Lung (tissue), 12 donors: ENCODE results near the gene PRKN. TPM values are rescaled to one million over a fixed set of nuclear protein-coding genes. Genes with fewer than 3 reads are reported as not detected.

Experiments used
- ATAC-seq: fragments of 200-7000 bp; cut with Tn5 transposase; one replicate; pipeline ENCODE4 v1.9.1; 2020; ENCODE audit warnings: moderate number of reproducible peaks; ENCODE audit not compliant: insufficient read depth, low FRiP score
- DNase-seq, 3 donors: peaks; one replicate each; pipeline ENCODE4 v3.0.0-alpha.2; 2013 to 2017
- H3K27ac ChIP-seq, 2 donors: one replicate each; pipeline ENCODE4 v1.5.1; 2013; ENCODE audit warnings: mild to moderate bottlenecking in 2 of 2, moderate library complexity in 2 of 2, control low read depth in 1 of 2, inconsistent platforms in 1 of 2, low read depth in 1 of 2, low read length in 1 of 2
- H3K27me3 ChIP-seq, 3 donors: one replicate each; pipeline ENCODE4 v1.5.1; 2013; ENCODE audit warnings: low read length in 2 of 3; ENCODE audit not compliant: control insufficient read depth in 3 of 3, insufficient read depth in 3 of 3
- H3K36me3 ChIP-seq, 4 donors: one replicate each; pipeline ENCODE4 v1.5.1; 2013; ENCODE audit warnings: low read length in 4 of 4, mild to moderate bottlenecking in 1 of 4, moderate library complexity in 1 of 4; ENCODE audit not compliant: control insufficient read depth in 4 of 4, insufficient read depth in 4 of 4
- H3K4me1 ChIP-seq, 5 donors: one replicate each; pipeline ENCODE4 v1.5.1; 2013; ENCODE audit warnings: low read length in 5 of 5, mild to moderate bottlenecking in 2 of 5, moderate library complexity in 1 of 5; ENCODE audit not compliant: control insufficient read depth in 5 of 5, insufficient read depth in 5 of 5
- H3K4me3 ChIP-seq: one replicate; pipeline ENCODE4 v1.5.1; 2013; ENCODE audit warnings: mild to moderate bottlenecking, control low read depth, moderate library complexity
- H3K9ac ChIP-seq, 2 donors: one replicate each; pipeline ENCODE4 v1.5.1; 2013; ENCODE audit warnings: low read length in 2 of 2, control low read depth in 1 of 2; ENCODE audit not compliant: insufficient read depth in 1 of 2
- H3K9me3 ChIP-seq, 4 donors: one replicate each; pipeline ENCODE4 v1.5.1; 2013; ENCODE audit warnings: low read length in 3 of 4, mild to moderate bottlenecking in 1 of 4, moderate library complexity in 1 of 4; ENCODE audit not compliant: control insufficient read depth in 4 of 4, insufficient read depth in 3 of 4
- CTCF ChIP-seq: IDR thresholded peaks from 2 replicates; pipeline ENCODE4 v1.5.1; 2012; ENCODE audit warnings: mild to moderate bottlenecking; ENCODE audit errors: control extremely low read depth, extremely low read depth
- WGBS, 2 donors: extraction: QIAGEN DNeasy Blood & Tissue Kit; methylation state at CpG; one replicate each; pipeline ENCODE4 v1.1.7; 2013; 5-methylcytosine and 5-hydroxymethylcytosine counted together
- polyA plus RNA-seq, 2 donors: library from polyadenylated mRNA; stranded (reverse); fragments of 200-250 nt; gene quantifications; one replicate each; pipeline ENCODE4 v1.2.1, GENCODE V29; 2013
- total RNA-seq, 2 donors: library from RNA; depleted of rRNA in 1 of 2; stranded (reverse); fragments of >200 nt in 1 of 2; gene quantifications; one replicate each; pipeline ENCODE4 v1.2.1, GENCODE V29; 2014 to 2021
- donor health status: control.
- donor health status: control.
- donor health status: Bipolar disorder and iron deficiency.
- donor health status: healthy.
- donor health status: DM: yes; HTN: yes; CAD: no.

The PRKN gene
- total and polyA plus RNA-seq, 4 donors, result 0.27 to 11.2 (median 3.1) TPM

GRCh38 chr6:161477876-161478425 is 1249.6 kb downstream of the PRKN start:
- no peak for TF ChIP-seq CTCF
- DNase-seq, result no peak
- WGBS, 2 donors, result 75 to 94% methylated on average over 7 of the region's 7 CpGs
- Histone ChIP-seq H3K4me1 (peaks cover 0 to 6% (median 0%) of the 10 kb centered on the region in 5 donors), H3K27me3 (no peaks in the 10 kb centered on the region), H3K27ac (no peak overlapping the region), H3K36me3 (no peaks in the 10 kb centered on the region), H3K4me3 (no peak overlapping the region), H3K9me3 (no peaks in the 10 kb centered on the region), H3K9ac (no peak overlapping the region)
- ATAC-seq, result no peak

DNA sequence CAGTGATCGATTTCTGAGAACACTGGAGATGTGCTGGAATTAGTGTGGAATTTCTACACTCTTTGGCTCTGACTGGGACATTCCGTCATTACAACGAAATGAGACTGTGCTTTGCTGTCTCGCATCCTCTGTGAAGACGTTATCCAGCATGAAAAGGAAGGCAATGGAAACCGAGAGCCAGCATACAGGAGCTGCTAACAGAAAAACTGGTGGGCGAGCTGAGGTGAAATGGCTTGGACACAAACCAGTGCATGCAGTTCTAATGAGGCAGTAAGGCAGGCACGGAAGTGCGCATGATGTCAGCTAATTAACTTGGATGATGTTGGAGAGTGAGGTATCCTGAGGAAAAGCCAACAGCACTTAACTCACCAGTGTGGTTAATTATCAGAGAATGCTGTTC is 1250.9 kb downstream of the PRKN start:
- Histone ChIP-seq H3K9me3 (no peaks in the 10 kb centered on the region), H3K4me3 (no peak overlapping the region), H3K9ac (no peak overlapping the region), H3K36me3 (no peaks in the 10 kb centered on the region), H3K27me3 (no peaks in the 10 kb centered on the region), H3K27ac (no peak overlapping the region), H3K4me1 (peaks cover 0 to 2% (median 0%) of the 10 kb centered on the region in 5 donors)
- ATAC-seq (peak; percentile 27), DNase-seq (no peak)
- TF ChIP-seq CTCF, result no peak
- 87 to 94% methylated on average over 9 of the region's 9 CpGs for WGBS, 2 donors

DNA sequence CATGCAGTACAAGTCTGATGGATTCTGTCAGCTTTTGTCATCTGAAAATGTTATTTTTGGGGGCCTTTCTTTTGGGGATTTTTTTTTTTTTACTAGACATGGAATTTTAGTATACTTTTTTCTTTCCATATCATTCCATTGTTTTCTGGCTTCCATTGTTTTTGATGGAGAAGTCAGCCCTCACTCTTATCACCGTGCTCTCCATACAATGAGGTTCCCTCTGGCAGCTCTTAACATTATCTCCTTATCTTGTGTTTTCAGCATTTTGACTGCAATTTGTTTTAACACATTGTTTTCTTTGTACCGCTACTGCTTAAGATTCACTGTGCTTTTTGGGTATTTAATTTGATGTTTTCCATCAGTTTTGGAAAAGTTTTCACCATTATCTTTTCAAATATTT is 1262.2 kb downstream of the PRKN start:
- Histone ChIP-seq H3K27ac (no peak overlapping the region), H3K36me3 (no peaks in the 10 kb centered on the region), H3K27me3 (no peaks in the 10 kb centered on the region), H3K9ac (no peak overlapping the region), H3K4me3 (no peak overlapping the region), H3K9me3 (peaks cover 0 to 3% (median 0%) of the 10 kb centered on the region in 4 donors), H3K4me1 (no peaks in the 10 kb centered on the region)
- TF ChIP-seq CTCF, result no peak
- 63 to 69% methylated on average over 2 of the region's 2 CpGs for WGBS, 2 donors
- ATAC-seq, result no peak
- DNase-seq, result no peak

- WGBS, 2 donors, result 68 to 90% methylated on average over 2 of the region's 2 CpGs
- no peak for TF ChIP-seq CTCF
- no peaks in the 10 kb centered on the region for H3K4me1 ChIP-seq
- DNase-seq, result no peak
- no peak overlapping the region for H3K9ac ChIP-seq
- H3K27ac ChIP-seq, result no peak overlapping the region
- H3K36me3 ChIP-seq, result no peaks in the 10 kb centered on the region
- ATAC-seq, result no peak
- peaks cover 0 to 3% (median 0%) of the 10 kb centered on the region in 4 donors for H3K9me3 ChIP-seq
- H3K4me3 ChIP-seq, result no peak overlapping the region
- no peaks in the 10 kb centered on the region for H3K27me3 ChIP-seq
These were observed 1264.5 kb downstream of the PRKN start for GRCh38 chr6:161463071-161463470.
